Measurements from ENCODE around the gene SHISA7.

- TF ChIP-seq ZNF565 (CRISPR knock-in tag; conservative IDR thresholded peaks at IDR 0.05; ENCODE audit: low read depth), result no peak
- no peak for TF ChIP-seq ARNTL (CRISPR knock-in tag; IDR thresholded peaks at IDR 0.05; ENCODE audit: borderline replicate concordance, low read depth)
- TF ChIP-seq ZFP30 (CRISPR knock-in tag; IDR thresholded peaks at IDR 0.05), result no peak
- TF ChIP-seq ISL1 (CRISPR knock-in tag; IDR thresholded peaks at IDR 0.05), result no peak
- TF ChIP-seq ZNF70 (CRISPR knock-in tag; IDR thresholded peaks at IDR 0.05), result no peak
- TF ChIP-seq PATZ1 (CRISPR knock-in tag; IDR thresholded peaks at IDR 0.05; ENCODE audit: borderline replicate concordance), result no peak
- TF ChIP-seq RARB (CRISPR knock-in tag; IDR thresholded peaks at IDR 0.05), result no peak
- no peak for TF ChIP-seq SNAI2 (CRISPR knock-in tag; IDR thresholded peaks at IDR 0.05)
- TF ChIP-seq ZFP3 (CRISPR knock-in tag; IDR thresholded peaks at IDR 0.05), result no peak
- TF ChIP-seq ZNF8 (CRISPR knock-in tag; IDR thresholded peaks at IDR 0.05), result no peak
- TF ChIP-seq CSRNP3 (CRISPR knock-in tag; IDR thresholded peaks at IDR 0.05), result no peak
- TF ChIP-seq TSHZ2 (CRISPR knock-in tag; IDR thresholded peaks at IDR 0.05), result no peak
- TF ChIP-seq PPARA (CRISPR knock-in tag; IDR thresholded peaks at IDR 0.05; ENCODE audit: borderline replicate concordance), result no peak
These were observed 10.6 kb upstream of the SHISA7 start for GRCh38 chr19:55453511-55454260.
